Stimulated activated CD8-positive, alpha-beta memory T cell treated with anti-CD3 and anti-CD28 coated beads, Interleukin-15, amount 100 ng/mL, for 48 hours (primary cell): ENCODE data around the gene UNC93B1.

Source experiments
- DNase-seq, 2 donors: peaks; one replicate each; pipeline ENCODE4 v3.0.0-alpha.2; 2020; ENCODE audit warnings: low read depth in 2 of 2

The UNC93B1 gene

GRCh38 chr11:68024508-68024907, 20.6 kb upstream of the UNC93B1 start:
- no peak for DNase-seq

GRCh38 chr11:68022531-68022930, 18.6 kb upstream of the UNC93B1 start:
- DNase-seq = no peak

GRCh38 chr11:68021167-68021787, 17.4 kb upstream of the UNC93B1 start:
- DNase-seq = no peak

GRCh38 chr11:68020575-68020974, 16.7 kb upstream of the UNC93B1 start:
- DNase-seq = no peak

- DNase-seq = no peak
These were observed 15.6 kb upstream of the UNC93B1 start for GRCh38 chr11:68019486-68019885.

GRCh38 chr11:68018730-68019190, 14.9 kb upstream of the UNC93B1 start:
- DNase-seq = no peak

GRCh38 chr11:68017980-68018729, 14.3 kb upstream of the UNC93B1 start:
- no peak for DNase-seq

GRCh38 chr11:68016904-68017817, 13.3 kb upstream of the UNC93B1 start:
- no peak for DNase-seq

- no peak for DNase-seq
These were observed 12.4 kb upstream of the UNC93B1 start for GRCh38 chr11:68016161-68016903.

- DNase-seq = no peak
These were observed 11.6 kb upstream of the UNC93B1 start for GRCh38 chr11:68015467-68015866.

GRCh38 chr11:68014947-68015447, 11.1 kb upstream of the UNC93B1 start:
- no peak for DNase-seq

- DNase-seq = no peak
These were observed 10.5 kb upstream of the UNC93B1 start for GRCh38 chr11:68014157-68014946.

GRCh38 chr11:68013611-68014156, 9.8 kb upstream of the UNC93B1 start:
- no peak for DNase-seq

- no peak for DNase-seq
These were observed 9.1 kb upstream of the UNC93B1 start for GRCh38 chr11:68012843-68013610.

- DNase-seq = no peak
These were observed 8.3 kb upstream of the UNC93B1 start for GRCh38 chr11:68012044-68012842.

- no peak for DNase-seq
These were observed 7.4 kb upstream of the UNC93B1 start for GRCh38 chr11:68011051-68011943.
